H1 (cell line): ENCODE results near the gene ARHGEF16. TPM values are rescaled to one million over a fixed set of nuclear protein-coding genes. Genes with fewer than 3 reads are reported as not detected.

Experiments used
- CTCF ChIA-PET: fragments of 300-600 bp; sonication (Branson Sonifier 250); formaldehyde crosslinking; loops from one replicate; lab custom pipeline; 2021; ENCODE audit not compliant: partially characterized antibody; lab: Charles Lee
- POLR2A ChIA-PET: fragments of 300-600 bp; sonication (Branson Sonifier 250); formaldehyde crosslinking; loops from one replicate; lab custom pipeline; 2021; ENCODE audit warnings: inconsistent platforms; ENCODE audit not compliant: partially characterized antibody; lab: Charles Lee
- DNase-seq, 2 experiments: peaks; one replicate each; pipeline versions ENCODE4 v3.0.0 to v3.0.0-alpha.2; 2010 to 2022; ENCODE audit warnings: low spot score in 2 of 2, low read depth in 1 of 2, mixed read lengths in 1 of 2
- FAIRE-seq: peaks from 2 replicates; lab custom pipeline; 2011; peaks lifted over from hg19 to GRCh38; lab: Jason Lieb, UNC
- H2AFZ ChIP-seq: 2 replicates; pipeline ENCODE4 v1.8.1; 2012; ENCODE audit warnings: low read length, inconsistent platforms
- H2AK5ac ChIP-seq: 2 replicates; pipeline ENCODE4 v1.6.1; 2013; ENCODE audit warnings: low read depth, low read length
- H2BK120ac ChIP-seq: replicated peaks from 2 replicates; pipeline ENCODE3; 2013; ENCODE audit warnings: low read depth, low read length, inconsistent platforms
- H2BK12ac ChIP-seq: 2 replicates; pipeline ENCODE4 v1.6.1; 2013; ENCODE audit warnings: low read depth, low read length
- H2BK15ac ChIP-seq: 2 replicates; pipeline ENCODE4 v1.6.1; 2013; ENCODE audit warnings: low read length
- H2BK20ac ChIP-seq: 2 replicates; pipeline ENCODE4 v1.6.1; 2013; ENCODE audit warnings: low read length
- H2BK5ac ChIP-seq: 2 replicates; pipeline ENCODE4 v1.6.1; 2013; ENCODE audit warnings: low read depth, low read length
- H3K14ac ChIP-seq: 2 replicates; pipeline ENCODE4 v1.6.1; 2013; ENCODE audit warnings: inconsistent platforms; ENCODE audit not compliant: insufficient read length
- H3K18ac ChIP-seq: 2 replicates; pipeline ENCODE4 v1.6.1; 2013; ENCODE audit warnings: low read length; ENCODE audit errors: extremely low read depth
- H3K23ac ChIP-seq: 2 replicates; pipeline ENCODE4 v1.6.1; 2013; ENCODE audit warnings: inconsistent platforms; ENCODE audit not compliant: insufficient read length
- H3K23me2 ChIP-seq: 2 replicates; pipeline ENCODE4 v1.6.1; 2013; ENCODE audit warnings: low read depth, low read length
- H3K27ac ChIP-seq: 2 replicates; pipeline ENCODE4 v1.6.1; 2011; ENCODE audit warnings: low read depth, low read length, inconsistent platforms
- H3K27me3 ChIP-seq, 4 experiments: replicated peaks in 1 of 4; 1 replicate in 1 of 4; 2 replicates in 3 of 4; pipeline versions ENCODE4 v1.6.1 to v1.8.1; 2011 to 2013; ENCODE audit warnings: low read length in 3 of 4, mild to moderate bottlenecking in 3 of 4, inconsistent platforms in 2 of 4, mixed read lengths in 2 of 4, moderate library complexity in 1 of 4; ENCODE audit not compliant: control insufficient read depth in 3 of 4, insufficient read depth in 3 of 4; ENCODE audit errors: extremely low read depth in 1 of 4
- H3K36me3 ChIP-seq, 4 experiments: 2 replicates each; pipeline versions ENCODE4 v1.6.1 to v1.8.1; 2011 to 2013; ENCODE audit warnings: mild to moderate bottlenecking in 4 of 4, low read length in 3 of 4, moderate library complexity in 2 of 4, control low read depth in 1 of 4, inconsistent platforms in 1 of 4; ENCODE audit not compliant: insufficient read depth in 4 of 4, control insufficient read depth in 2 of 4
- H3K4ac ChIP-seq: replicated peaks from 2 replicates; pipeline ENCODE3; 2013; ENCODE audit warnings: low read length, low read depth, mixed read lengths, inconsistent platforms; ENCODE audit not compliant: insufficient read length
- H3K4me1 ChIP-seq, 4 experiments: replicated peaks in 1 of 4; 1 replicate in 1 of 4; 2 replicates in 3 of 4; pipeline versions ENCODE4 v1.6.1 to v1.8.1; 2011 to 2013; ENCODE audit warnings: low read length in 3 of 4, inconsistent platforms in 2 of 4, mixed read lengths in 1 of 4; ENCODE audit not compliant: insufficient read depth in 4 of 4, control insufficient read depth in 3 of 4
- H3K4me2 ChIP-seq, 2 experiments: 2 replicates each; pipeline versions ENCODE4 v1.6.1 to v1.8.1; 2011 to 2013; ENCODE audit warnings: low read depth in 2 of 2, low read length in 2 of 2, control low read depth in 1 of 2, inconsistent platforms in 1 of 2, mild to moderate bottlenecking in 1 of 2; ENCODE audit not compliant: insufficient read depth in 1 of 2
- H3K4me3 ChIP-seq, 4 experiments: fragments of 200-600, 300-600 bp in 1 of 4; sonication (generic), shearing (Covaris generic), sonication (Bioruptor Twin) in 1 of 4; 2 replicates each; pipeline versions ENCODE4 v1.5.1 to v1.8.1; 2011 to 2016; ENCODE audit warnings: low read length in 4 of 4, low read depth in 3 of 4, control low read depth in 2 of 4, inconsistent platforms in 2 of 4, mild to moderate bottlenecking in 2 of 4, mixed read lengths in 1 of 4, moderate library complexity in 1 of 4; ENCODE audit not compliant: insufficient read depth in 2 of 4; ENCODE audit errors: extremely low read depth in 1 of 4
- H3K56ac ChIP-seq: replicated peaks from 2 replicates; pipeline ENCODE3; 2013; ENCODE audit warnings: low read depth, mild to moderate bottlenecking, mixed read lengths, low read length, inconsistent platforms; ENCODE audit not compliant: insufficient read length
- H3K79me1 ChIP-seq: 2 replicates; pipeline ENCODE4 v1.6.1; 2013; ENCODE audit warnings: low read depth, low read length, control low read depth
- H3K79me2 ChIP-seq, 2 experiments: 2 replicates each; pipeline versions ENCODE4 v1.6.1 to v1.8.1; 2012 to 2013; ENCODE audit warnings: low read length in 2 of 2, mild to moderate bottlenecking in 2 of 2, inconsistent platforms in 1 of 2; ENCODE audit not compliant: insufficient read depth in 2 of 2, control insufficient read depth in 1 of 2
- H3K9ac ChIP-seq, 4 experiments: replicated peaks in 1 of 4; 1 replicate in 1 of 4; 2 replicates in 3 of 4; pipeline versions ENCODE4 v1.6.1 to v1.8.1; 2011 to 2013; ENCODE audit warnings: low read depth in 3 of 4, low read length in 3 of 4, control low read depth in 2 of 4, mild to moderate bottlenecking in 2 of 4, moderate library complexity in 2 of 4, inconsistent platforms in 1 of 4; ENCODE audit errors: extremely low read depth in 1 of 4
- H3K9me3 ChIP-seq, 2 experiments: 2 replicates each; pipeline versions ENCODE4 v1.6.1 to v1.8.1; 2012 to 2013; ENCODE audit warnings: mild to moderate bottlenecking in 2 of 2, moderate library complexity in 2 of 2, control low read depth in 1 of 2, inconsistent platforms in 1 of 2, low read depth in 1 of 2, low read length in 1 of 2, mixed read lengths in 1 of 2; ENCODE audit not compliant: insufficient read depth in 2 of 2
- H4K20me1 ChIP-seq, 2 experiments: replicated peaks in 1 of 2; 2 replicates each; pipeline versions ENCODE3 to v1.8.1; 2011 to 2013; ENCODE audit warnings: inconsistent platforms in 2 of 2, low read length in 2 of 2, mild to moderate bottlenecking in 1 of 2; ENCODE audit not compliant: insufficient read depth in 2 of 2, control insufficient read depth in 1 of 2
- H4K5ac ChIP-seq: 2 replicates; pipeline ENCODE4 v1.6.1; 2013; ENCODE audit warnings: low read length, low read depth, mixed read lengths, inconsistent platforms; ENCODE audit not compliant: insufficient read length
- H4K8ac ChIP-seq: 2 replicates; pipeline ENCODE4 v1.8.0; 2013; ENCODE audit warnings: mild to moderate bottlenecking, moderate library complexity, low read length, inconsistent platforms; ENCODE audit not compliant: insufficient read depth; ENCODE audit errors: extremely low read depth
- H4K91ac ChIP-seq: replicated peaks from 2 replicates; pipeline ENCODE3; 2013; ENCODE audit warnings: low read length, mixed read lengths, inconsistent platforms; ENCODE audit not compliant: insufficient read length
- CBX5 ChIP-seq: fragments of 300-800, 300-1000 bp; sonication (generic); IDR thresholded peaks from 2 replicates; pipeline ENCODE4 v1.7.1; 2016; ENCODE audit warnings: antibody characterized with exemption, low read length, low read depth
- CHD2 ChIP-seq: IDR thresholded peaks from 2 replicates; pipeline ENCODE4 v1.6.1; 2012; ENCODE audit warnings: low read length, improper control_type of control experiment
- CTBP2 ChIP-seq: IDR thresholded peaks from 2 replicates; pipeline ENCODE4 v1.7.0; 2011; ENCODE audit warnings: borderline replicate concordance, mild to moderate bottlenecking, moderate library complexity, mixed read lengths, low read length; ENCODE audit not compliant: insufficient read depth, insufficient read length
- CTCF ChIP-seq, 3 experiments: IDR thresholded peaks; 1 replicate in 2 of 3; 2 replicates in 1 of 3; pipeline versions ENCODE4 v1.5.1 to v1.6.1; 2011; ENCODE audit warnings: low read length in 3 of 3, mild to moderate bottlenecking in 3 of 3, inconsistent platforms in 2 of 3, low read depth in 1 of 3, moderate library complexity in 1 of 3; ENCODE audit not compliant: insufficient read depth in 1 of 3; ENCODE audit errors: control extremely low read depth in 1 of 3
- E2F6 ChIP-seq: IDR thresholded peaks from 2 replicates; pipeline ENCODE4 v1.6.1; 2012; ENCODE audit warnings: inconsistent platforms
- NRF1 ChIP-seq: IDR thresholded peaks from 2 replicates; pipeline ENCODE4 v1.6.1; 2011; ENCODE audit warnings: mild to moderate bottlenecking, low read depth, low read length, improper control_type of control experiment
- RFX5 ChIP-seq: IDR thresholded peaks from 2 replicates; pipeline ENCODE4 v1.6.1; 2011; ENCODE audit warnings: low read depth, low read length, improper control_type of control experiment, borderline replicate concordance
- SRF ChIP-seq: IDR thresholded peaks from 2 replicates; pipeline ENCODE4 v1.6.1; 2011; ENCODE audit warnings: mild to moderate bottlenecking, low read depth, low read length, moderate library complexity
- SUZ12 ChIP-seq: fragments of 200-600 bp; sonication (generic); IDR thresholded peaks from 2 replicates; pipeline ENCODE4 v1.6.1; 2012; ENCODE audit warnings: mild to moderate bottlenecking, inconsistent platforms, low read length, moderate library complexity, mixed read lengths
- WGBS, 2 experiments: shearing (Covaris generic) in 1 of 2; methylation state at CpG; one replicate each; pipeline versions ENCODE4 v1.1.6 to v1.1.7; 2013 to 2015; ENCODE audit warnings: low lambda C conversion rate in 2 of 2, mixed read lengths in 2 of 2, inconsistent platforms in 1 of 2, low coverage in 1 of 2, missing lambda C conversion rate in 1 of 2; ENCODE audit not compliant: insufficient replicate concordance in 2 of 2, insufficient coverage in 1 of 2, insufficient read length in 1 of 2; ENCODE audit errors: extremely low coverage in 1 of 2, missing lambda C conversion rate in 1 of 2; 5-methylcytosine and 5-hydroxymethylcytosine counted together
- polyA plus RNA-seq, 7 experiments: library from polyadenylated mRNA; depleted of rRNA in 3 of 7; stranded (reverse) in 5 of 7; unstranded in 2 of 7; fragments of >200 nt in 5 of 7; fragments of 200-250 nt in 2 of 7; gene quantifications; 1 replicate in 5 of 7; 2 replicates in 1 of 7; 4 replicates in 1 of 7; pipeline versions ENCODE4 v1.2.1 to v1.2.3, GENCODE V29; 2011 to 2013; ENCODE audit warnings: missing spikeins in 2 of 7, mixed read lengths in 2 of 7
- total RNA-seq: library from RNA; stranded (reverse); fragmentation: NEBNext Ultra II Directional; extraction: Animal tissue kit (Norgen Biotek cat#: 25700); gene quantifications from 2 replicates; pipeline ENCODE4 v1.2.1, GENCODE V29; 2021
- TF ChIP-seq, protein P1 (sequence below): IDR thresholded peaks from 2 replicates; pipeline ENCODE4 v1.6.1; 2011; ENCODE audit warnings: low read length, improper control_type of control experiment

The ARHGEF16 gene
- total and polyA plus RNA-seq, 2 of the 8 experiments (the other 6 are each of a cell fraction or from before 2014, with no cell fraction given) = 18.3 to 20.7 TPM

DNA sequence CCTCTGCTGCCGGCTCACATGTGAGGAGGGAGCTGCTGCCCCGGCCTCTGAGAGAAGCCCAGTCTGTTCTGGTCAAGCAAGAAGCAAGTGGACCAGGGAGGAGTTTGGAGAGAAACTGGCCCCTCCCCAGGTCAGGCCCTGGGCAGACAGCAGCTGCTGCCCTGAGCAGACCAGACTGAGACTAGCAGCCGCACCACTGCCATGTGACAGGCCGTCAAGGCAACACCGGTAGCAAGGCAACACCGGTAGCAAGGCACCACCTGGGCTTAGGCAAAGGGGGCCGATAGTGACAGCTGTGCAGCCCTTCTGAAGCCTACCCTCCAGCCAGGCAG is 50.3 kb downstream of the ARHGEF16 start:
- Histone ChIP-seq H4K91ac (no peak overlapping the region), H3K4me3 (no peak overlapping the region), H2BK12ac (no peak overlapping the region), H3K18ac (no peak overlapping the region), H3K79me2 (no peaks in the 10 kb centered on the region), H2BK5ac (no peak overlapping the region), H3K14ac (no peak overlapping the region), H3K9ac (no peak overlapping the region), H2AK5ac (no peak overlapping the region), H3K23me2 (no peaks in the 10 kb centered on the region), H2BK15ac (no peak overlapping the region), H3K4me1 (no peaks in the 10 kb centered on the region), H3K4me2 (no peak overlapping the region), H3K4ac (no peak overlapping the region), H4K5ac (no peak overlapping the region), H4K8ac (no peak overlapping the region), H3K23ac (no peak overlapping the region), H2BK20ac (no peak overlapping the region), H3K56ac (no peak overlapping the region), H2AFZ (no peak overlapping the region), H3K27me3 (no peaks in the 10 kb centered on the region), H2BK120ac (no peak overlapping the region), H3K27ac (no peak overlapping the region; the same call in 1 of the 2 replicates), H4K20me1 (peaks cover 0 to 23% of the 10 kb centered on the region in 2 experiments), H3K36me3 (no peaks in the 10 kb centered on the region), H3K79me1 (no peaks in the 10 kb centered on the region; the same call in 1 of the 2 replicates), H3K9me3 (no peaks in the 10 kb centered on the region)
- no peak for FAIRE-seq
- CTCF ChIA-PET = interaction anchor here (0.7 to 4.6 kb wide), 11 partner anchors 11 to 220 kb away, joined by 3 to 29 read pairs (median 3); no protein-coding TSS in a partner anchor
- DNase-seq = no peak
- POLR2A ChIA-PET = no interaction called here
- WGBS, 2 experiments = 80% methylated on average over 7 of the region's 7 CpGs; no CpG with 5 or more reads in 1 of the 2 experiments
- TF ChIP-seq SRF = no peak
- no peak for TF ChIP-seq CHD2
- no peak for TF ChIP-seq NRF1
- TF ChIP-seq, protein P1, sequence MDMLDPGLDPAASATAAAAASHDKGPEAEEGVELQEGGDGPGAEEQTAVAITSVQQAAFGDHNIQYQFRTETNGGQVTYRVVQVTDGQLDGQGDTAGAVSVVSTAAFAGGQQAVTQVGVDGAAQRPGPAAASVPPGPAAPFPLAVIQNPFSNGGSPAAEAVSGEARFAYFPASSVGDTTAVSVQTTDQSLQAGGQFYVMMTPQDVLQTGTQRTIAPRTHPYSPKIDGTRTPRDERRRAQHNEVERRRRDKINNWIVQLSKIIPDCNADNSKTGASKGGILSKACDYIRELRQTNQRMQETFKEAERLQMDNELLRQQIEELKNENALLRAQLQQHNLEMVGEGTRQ = no peak
- TF ChIP-seq CTCF (IDR thresholded peaks at IDR 0.05; ENCODE audit: control extremely low read depth in 1 of 3, insufficient read depth in 1 of 3, low read depth in 1 of 3, low read length in 3 of 3) = no peak
- TF ChIP-seq CBX5 = no peak
- no peak for TF ChIP-seq CTBP2
- no peak for TF ChIP-seq RFX5
- TF ChIP-seq E2F6 = no peak
- no peak for TF ChIP-seq SUZ12
